GM19025 (cell line): ENCODE results near the gene FMNL2.
"Not testable (repeated sequence)": the region's sequence is repeated elsewhere in the genome, so short reads cannot be mapped to it uniquely, and the experiment has no call there.

Experiments
- ATAC-seq: cut with Tn5 transposase; IDR thresholded peaks from one replicate; pipeline ENCODE4 v1.9.1; 2021; ENCODE audit warnings: mild to moderate bottlenecking, low read depth, moderate library complexity; ENCODE audit not compliant: unreplicated experiment

The FMNL2 gene

DNA sequence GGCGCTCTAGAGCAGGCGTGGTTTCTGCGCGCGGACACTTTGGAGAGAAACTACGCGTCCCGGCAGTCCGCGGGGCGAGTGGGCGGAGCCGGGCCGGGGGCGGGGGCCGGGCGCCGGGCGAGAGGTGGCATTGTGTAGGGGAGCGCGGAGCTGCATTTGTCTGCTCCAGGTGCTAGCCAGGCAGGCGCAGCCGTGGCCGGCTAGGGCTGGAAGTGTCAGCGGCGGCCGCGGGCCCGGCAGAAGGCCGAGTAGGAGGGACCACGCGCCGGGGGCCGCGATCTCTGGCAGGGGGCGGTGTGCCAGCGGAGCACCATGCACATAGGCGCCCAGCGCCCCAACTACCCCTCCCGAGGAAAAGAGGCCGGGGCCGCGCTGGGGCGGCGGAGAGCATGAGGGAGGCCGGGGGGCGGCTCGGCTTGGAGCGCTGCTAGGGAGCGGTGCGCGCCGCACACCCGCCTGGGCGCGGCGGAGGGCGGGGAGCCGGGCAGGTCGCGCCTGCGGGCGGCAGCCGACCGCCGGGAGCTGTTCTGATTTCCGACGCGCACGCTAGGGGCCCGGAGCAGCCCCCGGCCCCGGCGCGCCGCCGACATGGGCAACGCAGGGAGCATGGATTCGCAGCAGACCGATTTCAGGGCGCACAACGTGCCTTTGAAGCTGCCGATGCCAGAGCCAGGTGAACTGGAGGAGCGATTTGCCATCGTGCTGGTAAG, at the start of gene FMNL2:
Gene FMNL2 (plus strand): TSS at position 159 of the 710 bp plus-strand sequence.
- peak; percentile 74 for ATAC-seq

DNA sequence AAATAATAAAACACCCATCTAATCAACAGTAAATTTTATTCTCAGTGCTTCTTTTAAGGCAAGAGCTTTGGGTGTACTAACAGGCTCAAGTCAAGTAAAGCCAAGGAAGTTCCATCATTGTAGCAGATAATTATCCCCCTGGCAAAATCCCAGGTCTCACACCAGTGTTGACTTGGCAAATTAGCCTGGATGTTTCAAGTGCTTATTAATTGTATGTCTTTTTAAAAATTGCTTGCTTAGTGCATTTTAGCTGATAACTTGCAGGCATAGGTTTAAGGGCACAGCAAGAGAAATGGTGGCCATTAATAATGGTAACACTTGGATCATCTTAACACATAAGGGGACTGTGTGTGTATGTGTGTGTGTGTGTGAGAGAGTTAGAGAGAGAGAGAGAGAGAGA, 42.0 kb upstream of the FMNL2 start:
- no peak for ATAC-seq

DNA sequence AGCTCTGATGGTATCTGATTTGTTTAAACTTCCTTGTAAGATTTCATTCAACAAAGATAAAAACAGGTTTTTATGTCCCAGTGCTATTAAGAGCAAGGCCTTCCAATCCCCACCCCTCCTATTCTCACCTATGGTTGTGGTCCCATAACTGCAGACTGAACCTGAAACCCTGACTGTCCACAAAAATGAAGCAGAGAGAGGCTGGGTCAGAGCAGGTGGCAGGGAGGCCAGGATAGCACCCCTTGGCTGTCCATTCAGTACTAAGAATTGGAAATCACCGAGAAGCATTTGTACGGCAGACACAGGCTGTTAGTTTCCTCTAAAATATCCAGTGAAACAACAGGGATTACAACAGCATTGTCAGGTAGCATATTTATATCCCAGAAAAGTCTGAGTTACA, 37.3 kb upstream of the FMNL2 start:
- ATAC-seq, result no peak

DNA sequence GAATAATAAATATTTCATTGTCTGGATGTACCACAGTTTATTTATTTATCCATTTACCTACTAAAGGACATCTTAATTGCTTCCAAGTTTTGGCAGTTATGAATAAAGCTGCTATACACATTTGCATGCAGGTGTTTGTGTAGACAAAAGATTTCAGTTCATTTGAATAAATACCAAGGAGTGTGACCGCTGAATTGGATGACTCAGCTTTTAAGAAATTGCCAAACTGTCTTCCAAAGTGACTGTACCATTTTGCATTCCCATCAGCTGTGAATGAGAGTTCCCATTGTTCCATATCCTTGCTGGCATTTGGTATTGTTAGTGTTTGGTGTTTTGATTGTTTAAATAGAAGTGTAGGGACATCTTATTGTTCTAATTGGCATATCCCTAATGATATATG, 36.2 kb upstream of the FMNL2 start:
- ATAC-seq, result no peak

DNA sequence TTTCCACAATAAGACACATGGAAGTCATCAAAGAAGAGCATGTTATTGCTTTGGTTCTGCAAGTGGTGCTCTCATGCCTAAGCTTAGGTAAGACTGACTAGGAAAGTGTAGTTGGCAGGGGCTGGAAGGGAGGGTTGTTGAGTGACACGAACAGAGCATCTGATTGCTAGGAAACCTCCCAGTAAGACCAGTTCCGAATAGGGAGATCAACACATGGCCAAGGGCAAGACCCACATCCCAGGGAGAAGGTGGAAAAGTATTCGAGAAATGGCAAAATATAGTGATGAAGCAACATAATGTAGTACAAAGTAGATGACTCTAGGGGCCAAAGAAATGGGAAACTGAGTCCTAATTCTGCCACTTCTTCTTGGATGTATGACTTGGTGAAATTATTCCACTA, 33.8 kb upstream of the FMNL2 start:
- ATAC-seq, result no peak

DNA sequence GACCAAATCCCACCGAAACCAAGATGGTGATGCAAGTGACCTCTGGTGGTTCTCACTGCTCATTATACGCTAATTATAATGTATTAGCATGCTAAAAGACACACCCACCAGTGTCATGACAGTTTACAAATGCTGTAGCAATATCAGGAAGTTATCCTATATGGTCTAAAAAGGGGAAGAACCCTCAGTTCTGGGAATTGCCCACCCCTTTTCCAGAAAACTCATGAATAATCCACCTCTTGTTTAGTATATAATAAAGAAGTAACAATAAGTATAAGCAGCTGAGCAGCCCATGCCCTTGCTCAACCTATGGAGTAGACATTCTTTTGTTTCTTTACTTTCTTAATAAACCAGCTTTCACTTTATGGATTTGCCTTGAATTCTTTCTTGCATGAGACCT, 31.0 kb upstream of the FMNL2 start:
- no peak for ATAC-seq

DNA sequence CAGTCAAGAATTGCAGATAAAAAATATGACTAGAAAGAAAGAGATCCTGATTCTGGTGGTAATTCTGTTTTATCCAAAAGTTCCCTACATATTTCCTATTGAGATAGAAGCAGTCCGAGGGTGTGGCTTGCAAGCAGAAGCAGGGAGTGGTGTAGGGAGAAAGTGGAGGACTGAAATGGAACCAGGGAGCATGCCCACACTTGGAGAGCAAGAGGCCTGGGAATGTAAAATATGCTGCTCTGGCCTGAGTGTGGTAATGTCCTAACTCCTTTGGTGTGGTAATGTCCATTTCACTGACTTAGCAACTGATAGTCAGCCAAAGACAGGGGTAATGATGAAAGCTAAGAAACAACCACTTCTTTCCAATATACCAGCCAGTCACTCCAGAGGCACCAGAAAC, 30.1 kb upstream of the FMNL2 start:
- ATAC-seq, result no peak

DNA sequence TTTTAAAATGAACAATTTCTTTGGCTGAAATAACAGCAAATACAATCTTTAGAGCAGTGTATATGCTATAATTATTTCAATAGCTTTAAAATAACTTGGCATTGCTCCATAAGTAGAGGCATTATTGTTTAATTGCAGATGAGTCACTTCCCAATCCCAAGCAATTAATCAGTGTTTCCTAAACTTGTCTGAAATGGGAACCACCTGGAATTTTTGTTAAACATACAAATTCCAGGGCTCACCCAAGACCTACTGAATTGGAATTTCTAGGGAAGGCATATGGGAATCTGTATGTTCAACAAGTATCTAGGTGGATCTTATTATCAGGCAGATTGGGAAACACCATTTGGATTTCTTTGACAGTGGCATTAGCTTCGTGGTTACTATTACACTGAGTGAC, 27.1 kb upstream of the FMNL2 start:
- ATAC-seq, result no peak

DNA sequence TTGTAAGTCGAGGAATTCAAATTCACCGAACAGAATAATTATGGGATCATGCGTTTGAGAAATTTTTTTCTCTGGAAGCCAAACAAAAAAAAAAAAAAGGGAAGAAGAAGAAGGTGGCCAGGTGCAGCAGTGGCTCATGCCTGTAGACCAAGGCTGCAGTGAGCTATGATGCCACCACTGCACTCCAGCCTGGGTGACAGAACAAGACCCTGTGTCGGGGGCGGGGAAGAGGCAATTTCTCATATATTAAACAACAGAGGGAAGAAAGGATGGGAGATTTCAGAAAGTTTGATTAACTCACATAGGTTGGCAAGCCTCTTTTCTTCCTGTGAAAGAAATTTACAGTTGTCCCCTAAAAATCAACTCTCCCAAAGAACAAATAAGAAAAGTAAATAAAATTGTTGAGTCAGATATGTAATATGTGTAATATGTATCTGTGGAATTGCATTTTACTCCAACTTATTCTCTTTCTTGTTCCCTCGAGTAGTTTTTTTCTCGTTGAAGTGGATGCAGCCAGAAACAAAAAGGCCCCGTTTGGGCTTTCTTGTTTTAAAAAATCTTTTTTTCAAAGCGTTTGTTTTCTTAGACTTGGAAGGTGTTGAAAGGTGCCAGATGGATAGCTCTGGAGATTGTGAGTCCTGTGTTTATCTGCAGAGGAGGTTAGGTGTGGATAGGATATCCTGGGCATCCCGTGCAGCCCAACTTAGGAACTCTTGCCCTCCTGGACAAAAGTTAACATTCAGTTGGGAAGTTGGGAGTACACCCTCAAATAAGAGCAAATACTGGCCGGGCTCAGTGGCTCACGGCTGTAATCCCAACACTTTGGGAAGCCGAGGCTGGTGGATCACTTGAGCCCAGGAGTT, 25.4 kb upstream of the FMNL2 start:
- no peak for ATAC-seq

DNA sequence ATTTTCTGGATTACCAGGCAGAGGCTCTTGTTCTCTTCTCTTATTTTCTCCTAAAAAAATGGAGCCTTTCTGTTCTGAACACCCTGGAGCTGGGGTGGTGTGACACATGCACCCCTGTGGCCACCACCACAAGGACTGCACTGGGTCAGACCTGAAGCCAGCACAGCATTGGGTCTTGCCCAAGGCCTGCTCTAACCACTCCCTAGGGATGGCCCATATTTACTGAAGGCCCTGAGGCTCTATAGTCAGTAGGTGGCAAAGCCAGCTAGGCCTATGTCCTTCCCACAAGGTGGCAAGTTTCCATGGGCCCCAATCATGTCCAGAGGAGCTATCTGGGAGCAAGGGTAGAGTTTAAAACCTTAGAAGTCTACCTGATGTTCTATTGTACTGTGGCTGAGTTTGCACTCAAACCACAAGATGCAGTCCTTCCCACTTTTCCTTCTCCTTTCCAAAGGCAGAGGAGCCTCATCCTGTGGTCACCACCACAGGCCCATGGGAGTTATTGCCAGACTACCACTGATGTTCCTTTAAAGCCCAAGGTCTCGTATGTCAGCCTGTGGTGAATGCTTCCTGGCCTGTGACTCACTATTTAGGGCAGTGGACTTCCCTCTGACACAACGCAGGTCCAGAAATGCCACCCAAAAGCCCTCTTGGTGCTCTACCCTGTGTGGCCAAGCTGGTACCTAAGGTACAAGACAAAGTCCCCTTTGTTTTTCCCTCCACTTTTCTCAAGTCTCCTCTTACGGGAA, 15.0 kb upstream of the FMNL2 start:
- ATAC-seq, result no peak

DNA sequence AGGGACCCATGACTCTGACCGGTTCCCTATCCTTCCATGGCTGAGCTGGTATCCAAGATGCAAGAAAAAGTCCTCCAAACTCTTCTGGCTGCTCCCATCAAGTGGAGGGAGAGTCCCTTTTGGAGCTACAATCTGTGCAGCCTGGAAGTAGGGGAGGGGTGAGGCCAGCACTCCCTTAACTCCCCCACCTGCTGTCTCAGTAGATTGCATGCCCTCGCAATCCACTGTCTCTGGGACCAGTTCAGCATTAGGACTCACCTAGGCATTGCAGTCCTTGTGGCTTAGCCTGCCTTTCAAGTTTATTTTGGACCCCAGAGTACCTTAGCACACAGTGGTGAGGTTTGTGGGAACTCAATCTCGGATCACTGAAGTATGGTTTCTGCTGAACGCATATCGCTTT, 14.2 kb upstream of the FMNL2 start:
- no peak for ATAC-seq

DNA sequence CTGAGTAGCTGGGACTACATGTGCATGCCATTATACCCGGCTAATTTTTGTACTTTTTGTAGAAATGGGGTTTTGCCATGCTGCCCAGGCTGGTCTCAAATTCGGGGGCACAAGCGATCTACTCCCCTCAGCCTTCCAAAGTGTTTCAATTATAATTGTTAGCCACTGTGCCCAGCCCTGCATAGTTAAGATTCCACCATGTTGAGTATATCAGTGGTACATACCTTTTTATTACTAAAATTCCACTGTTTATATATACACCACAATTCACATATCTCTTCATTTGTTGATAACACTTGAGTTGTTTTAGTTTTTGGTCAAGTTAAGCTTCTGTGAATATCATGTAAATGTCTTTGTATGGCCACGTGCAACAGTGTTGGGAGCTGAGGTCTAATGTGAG, 12.8 kb upstream of the FMNL2 start:
- no peak for ATAC-seq

DNA sequence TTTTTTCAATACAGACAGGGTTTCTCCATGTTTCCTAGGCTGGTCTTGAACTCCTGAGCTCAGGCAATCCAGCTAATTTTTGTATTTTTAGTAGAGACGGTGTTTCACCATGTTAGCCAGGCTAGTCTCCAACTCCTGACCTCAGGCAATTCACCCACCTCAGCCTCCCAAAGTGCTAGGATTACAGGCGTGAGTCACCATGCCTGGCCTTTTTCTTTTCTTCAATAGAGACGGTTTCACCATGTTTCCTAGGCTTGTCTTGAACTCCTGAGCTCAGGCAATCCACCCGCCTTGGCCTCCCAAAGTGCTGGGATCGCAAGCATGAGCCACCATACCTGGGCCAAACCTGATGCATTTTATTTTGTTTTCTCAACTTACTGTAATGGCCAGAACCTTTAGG, 9.8 kb upstream of the FMNL2 start:
- ATAC-seq, result not testable (repeated sequence)

DNA sequence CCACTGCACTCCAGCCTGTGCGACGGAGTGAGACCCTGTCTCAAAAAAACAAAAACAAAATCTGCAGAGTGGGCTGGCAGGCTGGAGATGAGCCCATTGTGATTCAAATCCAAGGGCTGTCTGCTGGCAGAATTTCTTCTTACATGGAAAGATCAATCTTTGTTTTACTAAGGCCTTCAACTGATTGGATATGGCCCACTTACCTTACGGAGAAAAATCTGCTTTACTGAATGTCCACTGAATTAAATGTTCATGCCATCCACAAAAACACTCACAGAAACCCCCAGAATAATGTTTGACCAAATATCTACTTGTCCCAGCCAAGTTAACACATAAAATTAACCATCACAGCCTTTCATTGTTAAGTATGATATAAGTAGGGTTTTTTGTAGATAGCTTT, 8.3 kb upstream of the FMNL2 start:
- ATAC-seq, result no peak

DNA sequence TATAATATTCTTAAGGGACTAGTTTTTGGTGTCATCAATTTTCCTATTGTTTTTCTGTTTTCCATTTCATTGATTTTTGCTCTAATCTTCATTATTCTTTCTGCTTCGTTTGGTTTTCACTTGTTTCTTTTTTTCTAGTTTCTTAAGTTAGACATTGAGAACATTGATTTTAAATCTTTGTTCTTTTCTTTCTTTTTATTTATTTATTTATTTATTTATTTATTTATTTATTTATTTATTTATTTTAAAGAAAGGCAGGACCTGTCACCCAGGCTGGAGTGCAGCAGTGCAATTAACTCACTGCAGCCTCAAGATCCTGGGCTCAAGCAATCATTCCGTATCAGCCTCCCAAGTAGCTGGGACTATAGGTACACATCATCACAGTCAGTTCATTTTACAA, 7.0 kb upstream of the FMNL2 start:
- ATAC-seq, result no peak

DNA sequence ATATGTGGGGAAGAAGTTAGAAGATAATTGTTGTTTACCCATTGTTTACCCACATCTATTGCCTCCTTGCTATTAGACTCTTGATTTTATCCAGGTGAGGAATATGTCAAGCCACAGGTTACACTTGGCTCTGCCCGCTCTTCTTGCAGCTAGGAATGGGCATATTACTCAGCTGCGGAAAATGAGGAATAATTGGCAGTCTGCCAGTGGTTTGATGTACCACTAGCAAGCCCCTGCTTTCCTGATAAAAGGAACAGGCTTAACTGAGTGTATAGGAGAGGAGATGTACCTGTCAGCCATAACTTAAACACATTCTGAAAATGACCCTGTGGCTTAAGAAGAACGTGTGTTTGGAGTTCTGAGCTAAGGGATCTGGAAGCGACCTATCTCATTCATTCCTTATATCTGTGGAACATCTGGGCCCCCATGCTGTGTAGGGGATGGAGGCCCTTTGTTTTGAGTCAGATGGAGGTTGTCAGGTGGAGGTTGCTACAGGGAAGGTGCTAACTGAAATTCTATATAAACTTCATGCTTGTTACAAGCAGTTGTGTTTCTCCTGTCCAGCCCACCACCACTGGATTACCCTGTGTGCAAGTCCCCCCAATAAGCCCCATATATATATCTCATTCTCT, 4.6 kb upstream of the FMNL2 start:
- ATAC-seq, result no peak

DNA sequence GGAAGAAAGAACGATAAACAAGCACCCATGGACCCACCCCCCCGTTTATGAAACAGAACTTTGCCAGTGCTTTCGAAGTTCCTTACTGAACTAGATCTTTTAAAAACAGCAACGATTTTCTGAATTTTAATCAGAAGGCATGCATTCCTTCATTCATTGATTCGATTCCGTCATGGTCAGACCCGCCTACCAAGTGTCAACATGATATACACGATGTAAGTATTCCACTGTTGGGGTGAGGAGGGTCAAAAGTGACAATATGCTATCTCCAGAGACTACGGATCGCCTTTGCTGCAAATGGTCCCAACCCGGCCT, 316 bp upstream of the FMNL2 start:
- no peak for ATAC-seq

DNA sequence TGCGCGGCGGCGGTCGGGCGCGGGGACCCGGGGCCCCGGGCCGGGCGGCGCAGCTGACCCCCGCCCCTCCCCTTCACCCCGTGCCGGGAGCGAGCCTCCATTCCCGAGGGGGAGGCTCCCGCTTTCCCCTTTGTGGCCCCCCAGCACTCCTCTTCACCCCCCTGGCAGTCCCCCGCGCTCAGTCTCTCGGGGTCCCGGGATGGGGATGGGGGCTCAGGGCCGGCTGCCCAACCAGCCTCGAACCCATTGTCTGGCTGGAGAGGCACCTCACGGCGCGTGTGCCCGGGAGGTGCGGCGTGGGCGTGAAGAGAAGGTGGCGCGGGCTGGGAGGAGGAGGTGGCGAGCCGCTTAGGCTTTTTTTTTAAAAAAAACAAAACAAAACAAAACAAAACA, 748 bp downstream of the FMNL2 start:
- no peak for ATAC-seq

DNA sequence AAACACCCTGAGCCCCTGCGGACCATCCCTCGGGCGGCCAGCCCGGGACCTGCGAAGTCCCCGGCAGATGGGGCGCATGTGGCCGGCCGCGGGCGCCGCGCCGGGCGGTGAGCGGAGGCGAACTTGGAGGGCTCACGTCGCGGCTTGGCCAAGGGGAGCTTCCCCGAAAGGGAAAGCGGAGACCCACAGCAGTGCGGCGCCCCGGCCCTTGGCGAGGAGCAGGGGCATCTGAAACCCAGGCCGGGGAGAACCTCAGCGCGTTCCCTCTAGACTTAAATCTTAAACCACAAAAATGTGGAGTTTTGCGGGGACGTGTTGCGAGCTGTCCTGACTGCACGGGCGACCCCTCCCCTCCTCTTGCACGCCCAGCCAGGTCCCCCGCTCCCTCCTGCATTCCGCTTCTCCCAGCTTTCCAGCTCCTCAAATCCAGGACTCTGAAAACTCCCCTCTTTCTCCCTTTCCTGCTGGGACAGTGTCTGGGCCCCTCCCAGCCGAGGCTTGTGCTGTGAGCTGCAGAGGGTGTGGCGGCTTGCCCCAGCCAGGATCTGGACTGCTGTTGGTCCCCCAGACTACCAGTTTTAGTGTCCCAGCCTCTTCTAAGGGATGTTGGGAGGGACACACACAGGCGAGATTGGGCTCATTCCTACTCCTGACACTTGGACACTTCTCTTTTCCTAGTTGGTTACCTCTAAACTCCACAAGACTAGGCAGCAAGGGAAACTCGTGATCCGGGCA, 1.3 kb downstream of the FMNL2 start:
- no peak for ATAC-seq

DNA sequence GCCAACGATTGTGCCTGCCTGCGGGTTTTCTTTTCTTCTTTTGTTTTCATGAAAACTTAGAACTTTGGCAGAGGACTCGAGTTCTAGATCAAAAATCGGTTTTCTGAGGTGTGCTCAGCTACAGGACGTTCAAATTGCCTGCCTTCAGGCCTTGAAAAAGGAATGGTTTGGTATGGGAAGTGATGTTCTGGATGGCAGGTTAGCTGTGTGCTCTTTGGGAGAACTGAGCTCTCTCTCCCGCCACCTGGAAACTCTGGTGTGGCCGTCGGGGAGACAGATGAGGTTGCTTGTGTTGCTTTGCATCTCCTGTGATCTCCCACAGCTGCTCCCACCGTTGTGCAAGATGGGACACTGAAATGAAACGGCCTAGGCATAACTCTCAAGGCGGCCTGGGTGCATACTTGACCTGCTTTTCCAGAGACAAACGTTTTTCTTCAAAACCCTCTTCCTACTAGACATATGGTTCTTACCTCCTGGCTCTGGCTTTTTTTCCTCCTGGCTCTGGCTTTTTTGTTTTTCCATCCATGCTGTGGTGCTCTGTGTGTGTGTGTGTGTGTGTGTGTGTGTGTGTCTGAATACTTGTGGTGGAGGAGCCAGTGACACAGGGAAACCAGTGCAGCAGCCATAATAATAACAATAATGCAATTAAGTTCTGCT, 2.0 kb downstream of the FMNL2 start:
- ATAC-seq, result no peak
